Esophagus muscularis mucosa (tissue), 4 donors: ENCODE data around the gene KIF21B.

Experiments used
- CTCF ChIP-seq, 3 experiments: fragments of 200-600 bp in 2 of 3; fragments of 450-650 bp in 1 of 3; sonication (generic) in 2 of 3; IDR thresholded peaks; one replicate each; pipeline ENCODE4 v1.5.1; 2017 to 2019; ENCODE audit warnings: antibody characterized with exemption in 3 of 3, mild to moderate bottlenecking in 2 of 3, moderate library complexity in 1 of 3
- EP300 ChIP-seq: sonication (generic); formaldehyde crosslinking; IDR thresholded peaks from one replicate; pipeline ENCODE4 v1.6.1; 2017; ENCODE audit warnings: antibody characterized with exemption
- POLR2A ChIP-seq: fragments of 450-650 bp; IDR thresholded peaks from one replicate; pipeline ENCODE4 v1.6.1; 2017; ENCODE audit warnings: antibody characterized with exemption, moderate library complexity, mild to moderate bottlenecking, low read depth
- POLR2AphosphoS5 ChIP-seq, 2 donors: sonication (generic); formaldehyde crosslinking; IDR thresholded peaks; one replicate each; pipeline ENCODE4 v1.6.1; 2017; ENCODE audit warnings: antibody characterized with exemption in 2 of 2

DNA sequence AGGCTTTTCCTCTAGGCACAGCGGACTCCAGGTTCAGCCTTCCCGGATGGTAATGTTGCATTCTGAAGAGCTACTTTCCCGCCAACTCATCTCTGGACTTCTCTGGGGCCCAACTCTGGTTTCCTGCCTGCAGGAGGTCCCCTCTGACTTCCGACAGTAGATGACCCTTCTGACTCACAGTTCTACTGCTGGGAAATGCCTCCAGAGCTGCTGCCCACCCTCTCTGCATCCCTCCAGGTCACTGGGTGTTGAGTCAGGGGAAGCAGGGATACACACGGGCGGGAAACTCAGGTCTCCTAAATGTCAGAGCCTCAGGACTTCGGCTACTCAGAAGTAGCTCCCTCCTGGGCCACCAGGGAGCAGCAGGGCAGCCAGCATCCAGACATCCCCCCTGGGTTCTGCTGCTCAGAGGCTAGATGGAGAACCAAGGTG, 2.1 kb upstream of the KIF21B start:
- TF ChIP-seq CTCF (IDR thresholded peaks at IDR 0.05), result peak in 1 of 3 experiments; percentile 20
- no peak for TF ChIP-seq POLR2A
- TF ChIP-seq POLR2AphosphoS5 (IDR thresholded peaks at IDR 0.05), result no peak
- no peak for TF ChIP-seq EP300
